GM13977 (cell line): ENCODE data around the gene STXBP2.

Source experiments
- DNase-seq: peaks from one replicate; pipeline ENCODE4 v3.0.0; 2012; ENCODE audit warnings: low spot score
- CTCF ChIP-seq: IDR thresholded peaks from 2 replicates; pipeline ENCODE4 v1.5.1; 2012; ENCODE audit warnings: mild to moderate bottlenecking, control low read depth; ENCODE audit not compliant: insufficient read depth; ENCODE audit errors: extremely low read depth, missing control alignments
- in situ Hi-C: fragments of 300-500 bp; cut with MboI; formaldehyde crosslinking; loops from one replicate; pipeline ENCODE4 v1.12.0; 2022; ENCODE audit warnings: low sequenced_read_pairs, low pct_unique_long_range_greater_than_20kb, mixed read lengths, inconsistent platforms; ENCODE audit not compliant: unreplicated experiment

The STXBP2 gene

GRCh38 chr19:7678971-7679751 lies 42.3 kb downstream of the STXBP2 start:
- DNase-seq = peak; percentile 81
- in situ Hi-C loops = no loop called here
- peak; percentile 76 for TF ChIP-seq CTCF

- DNase-seq = no peak
- no peak for TF ChIP-seq CTCF
- in situ Hi-C loops = no loop called here
These were observed 43.1 kb downstream of the STXBP2 start for GRCh38 chr19:7679771-7680605.

GRCh38 chr19:7680606-7681339 lies 43.9 kb downstream of the STXBP2 start, which contains the start of gene TRAPPC5:
Gene TRAPPC5 (plus strand): TSS chr19:7680833. CDS start chr19:7682254, 1,421 bp downstream.
- peak; percentile 99 for TF ChIP-seq CTCF
- in situ Hi-C loops = no loop called here
- DNase-seq = peak; percentile 94

GRCh38 chr19:7681340-7682174 lies 44.6 kb downstream of the STXBP2 start:
- peak; percentile 77 for TF ChIP-seq CTCF
- DNase-seq = peak; percentile 92
- in situ Hi-C loops = no loop called here

- peak; percentile 32 for TF ChIP-seq CTCF
- in situ Hi-C loops = no loop called here
- DNase-seq = no peak
These were observed 45.4 kb downstream of the STXBP2 start for GRCh38 chr19:7682175-7682855.
